Measurements from ENCODE around the gene FBXW7. TPM values are rescaled to one million over a fixed set of nuclear protein-coding genes. Genes with fewer than 3 reads are reported as not detected.

FBXW7 gene
- total and polyA plus RNA-seq, 2 of the 8 experiments (the other 6 are each of a cell fraction or from before 2014, with no cell fraction given) = 6.0 to 26.7 TPM

DNA sequence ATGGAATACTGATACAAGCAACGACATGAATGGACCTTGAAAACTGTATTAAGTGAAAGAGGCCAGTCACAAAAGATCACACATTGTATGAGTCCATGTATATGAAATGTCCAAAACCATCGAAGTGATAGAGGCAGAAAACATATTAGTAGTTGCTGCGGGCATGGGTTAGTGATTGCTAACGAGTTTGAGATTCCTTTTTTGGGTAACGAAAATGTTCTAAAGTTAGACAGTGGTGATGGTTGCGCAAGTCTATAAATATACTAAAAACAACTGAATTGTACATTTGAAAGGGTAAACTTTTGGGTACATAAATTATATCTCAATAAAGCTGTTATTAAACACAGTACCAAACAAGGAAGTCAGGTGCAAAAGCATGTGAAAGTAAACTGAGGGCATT is 234.5 kb downstream of the FBXW7 start:
- Histone ChIP-seq H2BK15ac (ENCODE audit: low read length) (no peak overlapping the region), H3K4ac (replicated peaks; ENCODE audit: insufficient read length, low read depth, low read length) (no peak overlapping the region), H2AFZ (ENCODE audit: low read length) (no peak overlapping the region), H4K8ac (ENCODE audit: extremely low read depth, insufficient read depth, low read length) (no peak overlapping the region), H4K20me1 (replicated peaks in 1 of 2; ENCODE audit: control insufficient read depth in 1 of 2, insufficient read depth in 2 of 2, low read length in 2 of 2) (no peaks in the 10 kb centered on the region), H3K23ac (ENCODE audit: insufficient read length) (no peak overlapping the region), H4K91ac (replicated peaks; ENCODE audit: insufficient read length, low read length) (no peak overlapping the region), H3K14ac (ENCODE audit: insufficient read length) (no peak overlapping the region), H2AK5ac (ENCODE audit: low read depth, low read length) (no peak overlapping the region), H3K79me2 (ENCODE audit: control insufficient read depth in 1 of 2, insufficient read depth in 2 of 2, low read length in 2 of 2) (no peaks in the 10 kb centered on the region), H3K9me3 (ENCODE audit: insufficient read depth in 2 of 2, low read depth in 1 of 2, low read length in 1 of 2) (no peaks in the 10 kb centered on the region), H3K56ac (replicated peaks; ENCODE audit: insufficient read length, low read depth, low read length) (no peak overlapping the region), H3K9ac (replicated peaks in 1 of 4; ENCODE audit: extremely low read depth in 1 of 4, low read depth in 3 of 4, low read length in 3 of 4) (no peak overlapping the region), H2BK12ac (ENCODE audit: low read depth, low read length) (no peak overlapping the region), H4K5ac (ENCODE audit: insufficient read length, low read depth, low read length) (no peak overlapping the region), H3K4me1 (replicated peaks in 1 of 4; ENCODE audit: control insufficient read depth in 3 of 4, insufficient read depth in 4 of 4, low read length in 3 of 4) (no peaks in the 10 kb centered on the region), H3K27ac (ENCODE audit: low read depth, low read length) (no peak overlapping the region), H3K4me3 (ENCODE audit: extremely low read depth in 1 of 4, insufficient read depth in 2 of 4, low read depth in 3 of 4, low read length in 4 of 4) (no peak overlapping the region), H3K23me2 (ENCODE audit: low read depth, low read length) (no peaks in the 10 kb centered on the region), H3K18ac (ENCODE audit: extremely low read depth, low read length) (no peak overlapping the region), H2BK5ac (ENCODE audit: low read depth, low read length) (no peak overlapping the region), H3K36me3 (ENCODE audit: control insufficient read depth in 2 of 4, insufficient read depth in 4 of 4, low read length in 3 of 4) (no peaks in the 10 kb centered on the region), H2BK120ac (replicated peaks; ENCODE audit: low read depth, low read length) (no peak overlapping the region), H3K4me2 (ENCODE audit: insufficient read depth in 1 of 2, low read depth in 2 of 2, low read length in 2 of 2) (no peak overlapping the region), H3K27me3 (replicated peaks in 1 of 4; ENCODE audit: control insufficient read depth in 3 of 4, extremely low read depth in 1 of 4, insufficient read depth in 3 of 4, low read length in 3 of 4) (no peaks in the 10 kb centered on the region), H2BK20ac (ENCODE audit: low read length) (no peak overlapping the region), H3K79me1 (ENCODE audit: low read depth, low read length) (no peaks in the 10 kb centered on the region)
- POLR2A ChIA-PET (ENCODE audit: partially characterized antibody) = interaction anchor here (0.6 to 1.2 kb wide), 2 partner anchors 256 to 882 kb away, joined by 3 read pairs; no protein-coding TSS in a partner anchor
- 75% methylated on average over 6 of the region's 6 CpGs; no CpG with 5 or more reads in 1 of the 2 experiments for WGBS, 2 experiments (ENCODE audit: extremely low coverage in 1 of 2, insufficient coverage in 1 of 2, insufficient read length in 1 of 2, insufficient replicate concordance in 2 of 2, low coverage in 1 of 2, low lambda C conversion rate in 2 of 2, missing lambda C conversion rate in 1 of 2)
- FAIRE-seq = no peak
- CTCF ChIA-PET (ENCODE audit: partially characterized antibody) = no interaction called here
- no peak for DNase-seq (ENCODE audit: low read depth in 1 of 2, low spot score in 2 of 2)
- TF ChIP-seq SRF (IDR thresholded peaks at IDR 0.05; ENCODE audit: low read depth, low read length) = no peak
- TF ChIP-seq CHD2 (IDR thresholded peaks at IDR 0.05; ENCODE audit: low read length) = no peak
- no peak for TF ChIP-seq PHF8 (conservative IDR thresholded peaks at IDR 0.05; ENCODE audit: low read depth, low read length)
- no peak for TF ChIP-seq EZH2 (IDR thresholded peaks at IDR 0.05; ENCODE audit: low read depth, low read length, severe bottlenecking)
- TF ChIP-seq POLR2AphosphoS5 (IDR thresholded peaks at IDR 0.05; ENCODE audit: low read depth, low read length) = no peak
- no peak for TF ChIP-seq RFX5 (IDR thresholded peaks at IDR 0.05; ENCODE audit: borderline replicate concordance, low read depth, low read length)
- no peak for TF ChIP-seq NRF1 (IDR thresholded peaks at IDR 0.05; ENCODE audit: low read depth, low read length)
- no peak for TF ChIP-seq USF2 (IDR thresholded peaks at IDR 0.05; ENCODE audit: low read length)
- TF ChIP-seq TEAD4 (IDR thresholded peaks at IDR 0.05; ENCODE audit: low read depth, low read length) = no peak
- TF ChIP-seq TBP (IDR thresholded peaks at IDR 0.05; ENCODE audit: low read depth, low read length) = no peak
- TF ChIP-seq CREB1 (IDR thresholded peaks at IDR 0.05) = no peak
- no peak for TF ChIP-seq SAP30 (IDR thresholded peaks at IDR 0.05; ENCODE audit: insufficient read depth, insufficient replicate concordance, low read length)
